ENCODE data around the gene LRP2. TPM values are rescaled to one million over a fixed set of nuclear protein-coding genes. Genes with fewer than 3 reads are reported as not detected.

Gene LRP2
- total and polyA plus RNA-seq, 8 donors: under 0.01 to 0.92 (median 0.28) TPM; not detected in 3

DNA sequence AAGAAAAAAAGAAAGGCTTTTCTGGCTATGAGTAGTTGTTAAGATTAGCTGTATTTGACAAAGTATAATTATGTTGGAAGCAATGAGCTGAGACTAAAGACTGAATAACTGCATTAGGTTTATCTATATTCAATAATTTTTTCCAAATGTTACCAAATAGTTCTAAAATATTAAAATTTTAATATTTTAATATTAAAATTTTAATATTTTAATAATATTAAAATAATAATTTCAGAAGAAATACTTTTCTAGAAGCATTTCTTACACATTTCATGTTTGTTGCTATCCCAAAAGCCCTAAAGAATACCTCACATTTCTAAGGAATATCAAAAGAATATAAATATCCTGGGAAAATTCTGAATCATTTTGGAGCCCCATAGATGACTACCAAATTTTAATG is 74.7 kb downstream of the LRP2 start:
- DNase-seq: no peak
- Histone ChIP-seq H3K9me3 (no peaks in the 10 kb centered on the region), H3K4me3 (no peak overlapping the region), H3K27me3 (no peaks in the 10 kb centered on the region), H3K36me3 (no peaks in the 10 kb centered on the region), H3K4me1 (no peaks in the 10 kb centered on the region), H3K27ac (no peak overlapping the region)
- intact Hi-C loops (cut with DNase I; ENCODE audit: low total_unique reads): no loop called here
- TF ChIP-seq POLR2AphosphoS5 (IDR thresholded peaks at IDR 0.05): no peak
- no peak for TF ChIP-seq POLR2A (IDR thresholded peaks at IDR 0.05)
- TF ChIP-seq, protein P1, sequence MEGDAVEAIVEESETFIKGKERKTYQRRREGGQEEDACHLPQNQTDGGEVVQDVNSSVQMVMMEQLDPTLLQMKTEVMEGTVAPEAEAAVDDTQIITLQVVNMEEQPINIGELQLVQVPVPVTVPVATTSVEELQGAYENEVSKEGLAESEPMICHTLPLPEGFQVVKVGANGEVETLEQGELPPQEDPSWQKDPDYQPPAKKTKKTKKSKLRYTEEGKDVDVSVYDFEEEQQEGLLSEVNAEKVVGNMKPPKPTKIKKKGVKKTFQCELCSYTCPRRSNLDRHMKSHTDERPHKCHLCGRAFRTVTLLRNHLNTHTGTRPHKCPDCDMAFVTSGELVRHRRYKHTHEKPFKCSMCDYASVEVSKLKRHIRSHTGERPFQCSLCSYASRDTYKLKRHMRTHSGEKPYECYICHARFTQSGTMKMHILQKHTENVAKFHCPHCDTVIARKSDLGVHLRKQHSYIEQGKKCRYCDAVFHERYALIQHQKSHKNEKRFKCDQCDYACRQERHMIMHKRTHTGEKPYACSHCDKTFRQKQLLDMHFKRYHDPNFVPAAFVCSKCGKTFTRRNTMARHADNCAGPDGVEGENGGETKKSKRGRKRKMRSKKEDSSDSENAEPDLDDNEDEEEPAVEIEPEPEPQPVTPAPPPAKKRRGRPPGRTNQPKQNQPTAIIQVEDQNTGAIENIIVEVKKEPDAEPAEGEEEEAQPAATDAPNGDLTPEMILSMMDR (IDR thresholded peaks at IDR 0.05): no peak
- TF ChIP-seq EP300 (IDR thresholded peaks at IDR 0.05): no peak

GRCh38 chr2:169286624-169287231 is 75.6 kb downstream of the LRP2 start:
- no peaks in the 10 kb centered on the region for H3K4me1 ChIP-seq
- no peak for DNase-seq
- intact Hi-C loops (cut with DNase I; ENCODE audit: low total_unique reads): no loop called here
- TF ChIP-seq EP300 (IDR thresholded peaks at IDR 0.05) (no peak), POLR2A (IDR thresholded peaks at IDR 0.05) (no peak), POLR2AphosphoS5 (IDR thresholded peaks at IDR 0.05) (no peak)
- TF ChIP-seq, protein P1 (IDR thresholded peaks at IDR 0.05): no peak
- H3K9me3 ChIP-seq: no peaks in the 10 kb centered on the region
- no peak overlapping the region for H3K4me3 ChIP-seq
- no peak overlapping the region for H3K27ac ChIP-seq
- no peaks in the 10 kb centered on the region for H3K27me3 ChIP-seq
- no peaks in the 10 kb centered on the region for H3K36me3 ChIP-seq
- WGBS, 5 donors: 67 to 86% (median 81%) methylated on average over 4 of the region's 4 CpGs

DNA sequence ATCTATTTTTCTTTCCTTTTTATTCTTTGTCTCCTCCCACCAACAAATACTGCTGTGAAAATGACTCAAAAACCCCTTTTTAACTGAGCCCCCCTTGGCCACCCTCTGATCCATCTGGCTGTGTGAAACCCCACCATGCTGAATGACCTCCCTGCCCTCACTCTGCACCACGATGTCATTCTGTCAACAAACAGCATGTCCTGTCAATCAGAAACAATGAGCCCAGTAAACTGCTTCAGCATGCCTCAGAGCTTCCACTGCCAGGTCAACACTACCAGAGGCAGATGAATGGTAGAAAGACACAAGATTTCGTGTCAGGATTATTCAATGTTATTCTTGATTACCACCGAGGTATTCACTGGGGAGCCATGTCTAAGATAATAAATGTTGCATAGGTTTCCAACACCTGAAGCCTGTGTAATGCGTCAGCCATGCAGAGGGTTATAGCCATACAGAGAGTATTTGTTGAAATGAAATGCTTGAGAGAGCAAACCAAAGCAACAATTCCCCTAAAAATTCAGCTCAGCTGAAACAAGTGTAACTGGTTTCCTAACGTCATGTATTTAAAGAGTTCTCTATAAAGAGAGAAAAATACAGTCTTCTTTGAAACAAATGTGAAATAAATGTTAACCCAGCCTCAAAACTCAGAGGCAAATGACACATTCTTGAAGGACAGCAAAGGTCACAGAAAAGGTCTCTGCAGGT is 76.7 kb downstream of the LRP2 start:
- no peak for TF ChIP-seq EP300 (IDR thresholded peaks at IDR 0.05)
- no peak for TF ChIP-seq POLR2AphosphoS5 (IDR thresholded peaks at IDR 0.05)
- TF ChIP-seq, protein P1 (IDR thresholded peaks at IDR 0.05): no peak
- TF ChIP-seq POLR2A (IDR thresholded peaks at IDR 0.05): no peak
- WGBS, 5 donors: 49 to 56% (median 50%) methylated on average over 5 of the region's 5 CpGs
- Histone ChIP-seq H3K36me3 (no peaks in the 10 kb centered on the region), H3K4me3 (no peak overlapping the region), H3K27me3 (no peaks in the 10 kb centered on the region), H3K4me1 (no peaks in the 10 kb centered on the region), H3K27ac (no peak overlapping the region), H3K9me3 (no peaks in the 10 kb centered on the region)
- peak in 1 of 2 donors; percentile 9 for DNase-seq
- intact Hi-C loops (cut with DNase I; ENCODE audit: low total_unique reads): no loop called here

DNA sequence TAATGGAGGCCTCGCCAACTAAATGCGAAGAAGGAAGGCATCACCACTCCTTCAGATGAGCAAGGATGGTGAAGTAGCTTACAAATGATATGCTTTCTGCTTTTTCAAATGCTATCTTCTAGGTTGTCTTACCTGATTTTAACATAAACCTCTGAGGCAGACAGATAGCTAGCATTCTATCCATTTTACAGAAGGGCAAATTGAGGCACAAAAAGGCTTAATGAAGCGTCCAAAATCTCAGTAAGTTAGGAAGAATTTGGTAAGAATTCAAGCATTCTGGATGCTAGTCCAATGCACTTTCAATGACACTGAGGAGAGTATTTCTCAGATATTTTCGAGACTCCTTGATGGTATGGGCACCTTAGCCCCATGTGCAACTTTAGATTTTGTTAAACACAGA is 81.8 kb downstream of the LRP2 start:
- intact Hi-C loops (cut with DNase I; ENCODE audit: low total_unique reads): no loop called here
- no peak overlapping the region for H3K27ac ChIP-seq
- DNase-seq: no peak
- 84 to 96% (median 92%) methylated on average over 4 of the region's 4 CpGs for WGBS, 5 donors
- no peak overlapping the region for H3K4me3 ChIP-seq
- no peaks in the 10 kb centered on the region for H3K4me1 ChIP-seq
- H3K9me3 ChIP-seq: no peaks in the 10 kb centered on the region
- TF ChIP-seq, protein P1 (IDR thresholded peaks at IDR 0.05): no peak
- TF ChIP-seq POLR2A (IDR thresholded peaks at IDR 0.05) (no peak), POLR2AphosphoS5 (IDR thresholded peaks at IDR 0.05) (no peak), EP300 (IDR thresholded peaks at IDR 0.05) (no peak)
- no peaks in the 10 kb centered on the region for H3K36me3 ChIP-seq
- no peaks in the 10 kb centered on the region for H3K27me3 ChIP-seq

Measured in stomach (tissue), 9 donors.